Kidney epithelial cell (primary cell): ENCODE data around the gene CTSW. TPM values are rescaled to one million over a fixed set of nuclear protein-coding genes. Genes with fewer than 3 reads are reported as not detected.
"Not testable (repeated sequence)": the region's sequence is repeated elsewhere in the genome, so short reads cannot be mapped to it uniquely, and the experiment has no call there.

Experiments used
- DNase-seq: peaks from one replicate; pipeline ENCODE4 v3.0.0-alpha.2; 2010; ENCODE audit warnings: low read depth
- H3K27me3 ChIP-seq: 2 replicates; pipeline ENCODE4 v1.6.0; 2011; ENCODE audit warnings: low read length; ENCODE audit not compliant: control insufficient read depth, insufficient read depth
- H3K36me3 ChIP-seq: 2 replicates; pipeline ENCODE4 v1.5.1; 2011; ENCODE audit warnings: low read length; ENCODE audit not compliant: control insufficient read depth, insufficient read depth
- H3K4me3 ChIP-seq: 2 replicates; pipeline ENCODE4 v1.5.1; 2011; ENCODE audit warnings: low read depth, mild to moderate bottlenecking, control low read depth, low read length
- CTCF ChIP-seq: IDR thresholded peaks from 2 replicates; pipeline ENCODE4 v1.5.1; 2011; ENCODE audit warnings: mild to moderate bottlenecking, moderate library complexity, low read length, control low read depth, inconsistent platforms; ENCODE audit not compliant: insufficient read depth, poor library complexity, severe bottlenecking
- total RNA-seq: library from RNA; depleted of rRNA; stranded (reverse); fragments of >200 nt; gene quantifications from 2 replicates; pipeline ENCODE4 v1.2.3, GENCODE V29; 2015

CTSW gene
- total RNA-seq, 1 donor from 2014 or later: not detected

GRCh38 chr11:65844231-65844872, 35.3 kb upstream of the CTSW start:
- H3K4me3 ChIP-seq: no peak overlapping the region
- H3K36me3 ChIP-seq: no peaks in the 10 kb centered on the region
- no peak for TF ChIP-seq CTCF
- no peak for DNase-seq
- H3K27me3 ChIP-seq: no peaks in the 10 kb centered on the region

- TF ChIP-seq CTCF: no peak
- H3K4me3 ChIP-seq: no peak overlapping the region
- no peak for DNase-seq
- no peaks in the 10 kb centered on the region for H3K27me3 ChIP-seq
- H3K36me3 ChIP-seq: no peaks in the 10 kb centered on the region
Observed at GRCh38 chr11:65847746-65848145, 31.9 kb upstream of the CTSW start.

GRCh38 chr11:65848693-65849092, 30.9 kb upstream of the CTSW start:
- H3K4me3 ChIP-seq, H3K27me3 ChIP-seq, H3K36me3 ChIP-seq, DNase-seq: not testable (repeated sequence)

- Histone ChIP-seq H3K36me3 (peaks cover 3% of the 10 kb centered on the region), H3K4me3 (no peak overlapping the region), H3K27me3 (no peaks in the 10 kb centered on the region)
- DNase-seq: no peak
- no peak for TF ChIP-seq CTCF
Observed at GRCh38 chr11:65849366-65849765, 30.3 kb upstream of the CTSW start.

GRCh38 chr11:65849771-65850216, 29.8 kb upstream of the CTSW start:
- no peak for TF ChIP-seq CTCF
- no peaks in the 10 kb centered on the region for H3K27me3 ChIP-seq
- no peak overlapping the region for H3K4me3 ChIP-seq
- peaks cover 3% of the 10 kb centered on the region for H3K36me3 ChIP-seq
- no peak for DNase-seq

GRCh38 chr11:65850217-65851082, 29.2 kb upstream of the CTSW start:
- DNase-seq: no peak
- H3K36me3 ChIP-seq: peaks cover 3% of the 10 kb centered on the region
- TF ChIP-seq CTCF: no peak
- H3K4me3 ChIP-seq: no peak overlapping the region
- no peaks in the 10 kb centered on the region for H3K27me3 ChIP-seq
